UCSD-AML1 (cell line): ENCODE data around the gene GPC6.

Experiments used
- DNase-seq: peaks from one replicate; lab custom pipeline; 2025; ENCODE audit not compliant: unreplicated experiment; lab: John Stamatoyannopoulos, UW

Gene GPC6

DNA sequence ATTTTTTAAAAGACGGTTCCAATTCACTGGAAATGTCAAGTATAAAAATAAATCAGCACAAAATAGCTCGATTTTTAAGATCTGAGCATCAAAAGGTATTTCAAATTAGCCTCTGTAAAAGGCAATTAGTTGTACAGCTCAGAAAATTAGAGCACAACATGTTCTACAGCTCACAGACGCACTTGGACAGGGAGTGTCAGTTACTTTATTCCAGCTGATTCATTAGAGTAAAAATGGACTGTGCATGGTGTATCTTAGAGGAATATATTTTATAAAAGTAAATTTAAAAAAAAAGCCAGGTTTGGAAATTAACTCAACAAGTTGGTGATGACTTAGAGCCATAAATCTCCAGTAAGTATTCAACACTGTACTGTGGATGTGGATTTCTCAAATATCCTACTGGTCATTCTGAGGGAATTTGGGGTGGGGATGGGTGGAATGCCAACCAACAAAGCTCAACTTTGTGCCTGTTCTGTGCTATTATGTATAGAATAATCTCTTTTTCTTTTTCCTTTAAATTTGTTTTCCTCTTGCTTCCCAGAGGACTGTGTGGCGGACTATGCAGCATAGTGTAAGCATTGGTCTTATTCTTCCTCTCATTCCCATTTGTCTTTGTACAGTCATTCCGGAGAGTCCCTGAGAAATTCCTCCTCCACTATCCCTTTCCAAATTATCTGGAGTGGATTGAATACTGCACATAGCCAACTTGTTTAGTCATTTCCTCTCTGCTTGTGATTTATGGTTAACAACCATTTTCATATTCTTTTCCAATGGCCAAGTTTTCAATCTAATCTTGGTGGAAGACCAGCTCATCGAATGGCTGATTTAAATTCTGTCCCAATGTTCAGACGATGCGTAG is 1083.6 kb downstream of the GPC6 start:
- no peak for DNase-seq

DNA sequence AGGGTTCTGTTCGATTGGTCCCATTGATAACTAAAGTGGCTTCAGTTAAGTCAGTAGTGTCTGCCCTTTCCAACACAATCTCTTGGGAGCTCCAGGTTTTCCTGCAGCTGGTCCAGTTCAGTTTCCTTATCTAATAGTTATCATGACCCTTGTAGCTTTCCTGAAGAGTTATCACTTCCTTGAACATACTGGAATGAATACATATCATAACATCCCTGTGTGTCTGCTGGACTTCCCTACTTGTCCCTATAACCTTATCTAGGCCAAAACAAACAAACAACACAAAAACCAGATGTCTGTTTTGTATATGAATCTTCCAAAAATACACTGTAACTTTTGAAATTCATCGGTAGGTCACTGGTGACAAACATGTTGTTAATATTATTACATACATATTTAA is 1085.3 kb downstream of the GPC6 start:
- DNase-seq, result no peak

GRCh38 chr13:94312511-94313216 is 1086.1 kb downstream of the GPC6 start:
- DNase-seq, result no peak

GRCh38 chr13:94313321-94313910 is 1086.8 kb downstream of the GPC6 start:
- DNase-seq, result no peak

GRCh38 chr13:94313926-94314325 is 1087.3 kb downstream of the GPC6 start:
- DNase-seq, result no peak

DNA sequence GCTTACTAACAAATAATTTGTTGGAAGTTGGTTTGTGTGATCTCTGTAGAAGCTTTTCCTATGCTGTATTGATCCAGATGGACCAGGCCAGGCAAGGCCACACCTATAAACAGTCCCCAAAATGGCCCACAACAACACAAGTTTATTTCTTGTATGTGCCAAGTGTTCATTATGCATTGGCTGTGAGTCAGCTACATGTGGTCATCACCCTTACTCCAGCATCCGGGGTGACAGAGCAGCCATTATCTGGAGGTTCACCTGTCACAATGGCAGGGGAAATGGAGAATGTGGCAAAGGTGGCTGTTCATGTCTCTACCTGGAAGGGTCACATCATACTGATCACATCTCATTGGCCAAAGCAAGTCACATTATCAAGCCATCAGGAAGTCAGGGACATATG is 1088.6 kb downstream of the GPC6 start:
- DNase-seq, result no peak

DNA sequence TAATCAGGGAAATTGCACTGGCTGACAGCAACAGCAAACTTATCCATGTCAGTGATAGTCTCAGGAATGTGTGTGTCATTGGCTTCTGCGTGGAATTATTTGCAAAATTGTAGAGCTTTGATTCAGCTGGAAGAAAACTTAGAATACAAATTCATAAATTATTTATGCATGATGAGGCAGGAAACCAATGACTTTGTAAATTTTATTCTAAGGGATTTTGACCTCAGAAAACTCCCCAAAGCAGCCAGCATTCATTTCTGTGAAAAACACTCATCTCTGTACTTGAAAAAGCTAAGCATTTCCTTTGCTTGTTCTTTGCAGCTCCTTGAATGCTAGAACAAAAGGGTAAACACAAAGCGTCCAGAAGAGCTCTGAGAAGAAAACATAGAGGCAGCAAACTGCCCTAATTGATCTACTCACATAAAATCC is 1090.5 kb downstream of the GPC6 start:
- no peak for DNase-seq

- no peak for DNase-seq
Measured at GRCh38 chr13:94318418-94318817, 1091.8 kb downstream of the GPC6 start.

GRCh38 chr13:94319501-94319900 is 1092.9 kb downstream of the GPC6 start:
- no peak for DNase-seq

DNA sequence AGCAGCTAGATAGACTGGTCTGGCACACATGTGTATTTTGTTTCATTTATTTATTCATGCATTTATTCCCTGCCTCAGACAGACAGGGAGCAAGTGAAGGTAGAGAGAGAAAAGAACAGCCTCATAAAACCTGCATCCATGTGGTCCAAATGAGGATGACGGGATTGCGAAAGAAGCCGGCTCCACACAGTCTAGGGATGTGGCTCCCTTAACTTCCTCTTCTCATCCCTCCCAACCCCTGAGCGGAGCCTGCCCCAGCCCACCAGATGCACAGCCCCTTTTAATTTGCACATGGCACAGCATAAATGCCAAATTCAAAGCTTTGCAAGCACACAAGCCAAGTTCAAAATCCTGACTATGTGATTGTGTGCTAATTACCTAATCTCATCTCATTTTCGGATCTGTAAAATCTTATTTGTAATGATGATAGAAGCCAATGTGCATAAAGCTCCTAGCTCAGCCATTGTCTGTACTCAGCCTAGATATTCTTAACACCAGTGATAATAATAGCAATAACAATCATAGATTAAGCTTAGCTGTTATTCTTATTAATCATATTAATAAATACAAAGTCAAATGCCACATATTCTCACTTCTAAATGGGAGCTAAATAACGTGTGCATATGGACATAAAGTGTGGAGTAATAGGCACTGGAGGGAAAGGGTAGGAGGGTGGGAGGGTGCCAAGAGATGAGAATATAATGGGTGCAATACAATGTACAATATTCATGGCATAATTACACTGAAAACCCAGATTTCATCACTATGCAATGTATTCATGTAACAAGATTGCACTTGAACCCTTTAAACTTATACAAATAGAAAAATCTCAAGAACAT is 1096.5 kb downstream of the GPC6 start:
- DNase-seq, result peak; percentile 41

DNA sequence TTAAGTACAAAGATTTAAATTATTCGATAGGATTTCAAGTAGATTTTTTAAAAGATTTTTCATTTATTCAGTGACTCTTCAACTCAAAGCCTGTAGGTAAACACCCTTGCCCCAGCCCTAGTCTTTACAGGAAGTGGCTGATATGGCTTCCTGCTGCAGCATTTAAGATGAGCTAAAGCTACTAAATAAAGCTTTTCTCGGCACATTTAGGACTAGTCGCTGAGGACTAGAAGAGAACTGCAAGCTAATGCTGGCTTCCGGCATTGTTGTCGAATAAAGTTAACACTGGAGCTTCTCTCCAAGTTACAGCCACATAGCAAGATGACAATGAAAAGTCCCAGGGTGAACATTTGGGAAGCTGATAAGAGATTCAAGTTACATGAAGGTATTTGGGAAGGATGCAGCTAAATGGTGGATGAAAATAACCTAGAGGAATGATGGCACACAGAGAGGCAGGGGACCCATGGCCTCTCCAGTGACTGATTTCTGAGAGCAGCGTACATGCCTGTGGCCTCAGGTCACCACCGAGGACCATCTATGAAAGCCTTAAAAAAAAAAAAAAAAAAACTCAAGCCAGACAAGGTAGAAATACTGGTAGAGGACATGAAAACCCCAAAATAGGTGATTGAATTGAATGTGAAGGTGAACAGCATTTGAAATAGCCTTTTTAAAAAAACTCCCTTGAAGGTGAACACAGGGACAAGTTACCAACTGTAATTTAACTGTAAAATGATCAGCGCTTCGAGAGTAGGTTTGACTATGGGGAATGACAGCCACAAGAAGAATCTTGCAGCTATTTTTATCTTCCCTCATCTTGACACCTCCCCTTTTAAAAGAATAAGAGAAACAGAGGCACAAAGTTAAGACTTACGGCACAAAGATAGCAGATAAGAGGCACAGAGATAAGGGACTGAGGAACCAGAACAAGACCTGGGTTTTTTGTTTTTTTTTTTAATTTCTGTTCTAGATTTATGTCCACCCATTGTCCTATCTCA is 1097.5 kb downstream of the GPC6 start:
- peak; percentile 11 for DNase-seq

DNA sequence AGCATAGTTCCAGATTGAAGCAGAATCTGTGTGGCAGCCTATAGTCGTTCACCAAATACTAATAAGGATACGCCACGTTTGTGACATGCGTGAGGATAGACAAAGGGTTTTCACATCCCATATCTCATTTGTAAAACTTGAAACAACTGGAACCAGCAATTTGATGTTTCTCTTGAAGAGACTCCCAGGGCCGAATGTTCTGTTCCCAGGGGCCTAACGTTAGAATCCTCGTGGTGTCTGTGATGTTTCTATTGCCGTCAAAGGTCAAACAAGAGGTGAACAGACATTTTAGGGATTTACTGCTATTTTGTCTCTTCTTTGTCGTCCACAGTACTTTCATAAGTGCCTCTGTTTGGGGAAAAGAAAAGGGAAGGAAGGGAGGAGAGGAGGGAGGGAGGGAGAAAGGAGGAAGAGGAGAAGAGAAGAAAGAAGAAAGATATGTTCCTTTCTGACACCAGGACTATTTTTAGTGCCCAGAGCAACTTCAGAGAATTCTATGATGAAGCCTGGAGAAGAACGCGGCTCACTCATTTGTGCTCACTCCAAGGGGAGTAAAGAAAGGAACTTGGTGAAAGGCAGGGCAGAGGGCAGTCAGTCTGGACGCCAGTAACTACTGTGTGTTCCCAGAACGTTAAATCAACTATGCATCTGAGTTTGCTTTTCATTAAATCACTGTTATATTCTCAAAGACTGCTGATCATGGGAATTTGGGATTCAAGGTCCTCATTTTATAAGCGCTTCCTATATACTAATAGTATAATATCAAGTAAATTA is 1098.3 kb downstream of the GPC6 start:
- no peak for DNase-seq

DNA sequence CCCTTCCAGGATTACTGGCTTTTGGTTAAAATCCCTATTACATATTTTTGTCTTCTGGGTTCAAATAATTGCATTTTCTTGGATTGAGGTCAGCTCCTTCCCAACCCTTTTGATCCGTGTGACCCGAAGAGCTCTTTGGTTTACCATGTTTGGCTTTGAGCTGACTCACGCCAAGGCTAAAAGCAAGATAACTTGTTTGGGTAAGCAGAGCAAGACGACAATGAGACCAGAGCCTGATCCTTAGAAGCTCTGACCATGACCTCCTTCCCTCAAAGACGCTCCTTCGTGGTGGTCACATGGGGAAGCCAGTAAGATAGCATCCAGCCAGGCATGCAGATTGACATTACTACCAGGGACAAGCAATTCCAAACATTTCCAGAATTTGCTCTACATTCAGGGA is 1099.0 kb downstream of the GPC6 start:
- DNase-seq, result no peak

- no peak for DNase-seq
Measured at GRCh38 chr13:94327318-94327717, 1100.7 kb downstream of the GPC6 start.

DNA sequence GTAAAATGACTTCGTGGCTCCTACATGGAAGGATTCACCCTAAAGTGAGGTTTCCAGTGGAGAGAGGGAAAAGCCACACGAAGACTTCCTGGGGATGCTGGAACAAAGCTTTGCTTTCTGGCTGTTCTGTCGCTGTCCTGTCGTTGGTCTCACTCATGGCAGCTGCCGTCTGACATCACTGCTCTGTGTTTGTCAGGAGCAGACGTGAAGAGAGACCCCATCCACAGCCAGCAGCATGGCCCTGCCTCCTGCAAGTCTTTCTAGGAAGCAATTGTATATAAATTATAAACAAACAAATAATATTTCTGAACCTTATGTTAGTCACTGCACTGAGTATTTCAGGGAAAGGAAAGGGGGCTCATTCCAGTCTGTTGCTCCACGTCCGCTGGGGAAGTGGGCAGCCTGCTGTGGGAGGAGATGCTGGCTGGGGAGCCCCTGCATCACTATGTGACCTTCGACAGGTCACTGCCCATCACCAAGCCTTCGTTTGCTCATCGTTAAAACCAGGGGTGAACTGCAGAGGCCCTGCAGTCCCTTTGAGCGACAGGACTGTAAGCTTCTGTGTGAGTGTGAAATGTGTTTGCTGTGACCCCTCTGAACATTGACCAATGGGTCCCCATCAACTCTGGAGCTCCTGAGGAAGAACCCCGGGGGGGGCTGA is 1101.9 kb downstream of the GPC6 start:
- no peak for DNase-seq

GRCh38 chr13:94329277-94329676 is 1102.7 kb downstream of the GPC6 start:
- no peak for DNase-seq

GRCh38 chr13:94329754-94330551 is 1103.3 kb downstream of the GPC6 start:
- DNase-seq, result no peak

GRCh38 chr13:94330552-94331071 is 1104.0 kb downstream of the GPC6 start:
- DNase-seq, result no peak
